Astrocyte (in vitro differentiated cells and primary cell): ENCODE data around the gene KCNQ5.

Source experiments
- EZH2 ChIP-seq: IDR thresholded peaks from 2 replicates; pipeline ENCODE4 v1.6.1; 2012; ENCODE audit warnings: mild to moderate bottlenecking, low read length, inconsistent platforms; ENCODE audit not compliant: insufficient read depth
- TF ChIP-seq, protein P1 (sequence below): IDR thresholded peaks from 2 replicates; pipeline ENCODE4 v1.5.1; 2011; ENCODE audit warnings: low read depth, mild to moderate bottlenecking, inconsistent platforms, low read length, moderate library complexity; ENCODE audit not compliant: insufficient read depth

DNA sequence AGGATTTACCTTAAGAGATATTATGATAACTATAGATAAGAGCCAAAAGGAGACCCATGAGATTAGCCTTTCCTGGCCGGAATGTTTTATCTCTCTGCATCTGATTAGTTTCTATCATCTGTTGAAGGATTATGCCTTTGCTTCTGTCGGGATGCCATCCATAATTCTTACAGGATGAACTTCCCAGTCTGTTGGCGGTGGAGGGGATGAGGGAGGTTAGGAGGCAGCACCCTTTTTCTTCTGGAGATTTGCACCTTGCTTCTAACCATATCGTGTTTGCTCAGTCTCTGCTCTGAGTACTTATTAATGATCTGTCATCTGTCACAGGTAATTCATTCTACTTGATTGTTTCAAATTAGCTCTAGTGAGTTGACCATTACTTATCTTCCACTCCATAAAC lies 311.4 kb downstream of the KCNQ5 start:
- TF ChIP-seq, protein P1, sequence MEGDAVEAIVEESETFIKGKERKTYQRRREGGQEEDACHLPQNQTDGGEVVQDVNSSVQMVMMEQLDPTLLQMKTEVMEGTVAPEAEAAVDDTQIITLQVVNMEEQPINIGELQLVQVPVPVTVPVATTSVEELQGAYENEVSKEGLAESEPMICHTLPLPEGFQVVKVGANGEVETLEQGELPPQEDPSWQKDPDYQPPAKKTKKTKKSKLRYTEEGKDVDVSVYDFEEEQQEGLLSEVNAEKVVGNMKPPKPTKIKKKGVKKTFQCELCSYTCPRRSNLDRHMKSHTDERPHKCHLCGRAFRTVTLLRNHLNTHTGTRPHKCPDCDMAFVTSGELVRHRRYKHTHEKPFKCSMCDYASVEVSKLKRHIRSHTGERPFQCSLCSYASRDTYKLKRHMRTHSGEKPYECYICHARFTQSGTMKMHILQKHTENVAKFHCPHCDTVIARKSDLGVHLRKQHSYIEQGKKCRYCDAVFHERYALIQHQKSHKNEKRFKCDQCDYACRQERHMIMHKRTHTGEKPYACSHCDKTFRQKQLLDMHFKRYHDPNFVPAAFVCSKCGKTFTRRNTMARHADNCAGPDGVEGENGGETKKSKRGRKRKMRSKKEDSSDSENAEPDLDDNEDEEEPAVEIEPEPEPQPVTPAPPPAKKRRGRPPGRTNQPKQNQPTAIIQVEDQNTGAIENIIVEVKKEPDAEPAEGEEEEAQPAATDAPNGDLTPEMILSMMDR = no peak
- TF ChIP-seq EZH2 = no peak
